GM12891 (cell line): ENCODE results near the gene SHROOM3.

Experiments
- DNase-seq: peaks from one replicate; pipeline ENCODE4 v3.0.0; 2011; ENCODE audit warnings: low spot score; ENCODE audit not compliant: insufficient read length
- FAIRE-seq: peaks from 2 replicates; lab custom pipeline; 2011; peaks lifted over from hg19 to GRCh38; lab: Jason Lieb, UNC
- PAX5 ChIP-seq: IDR thresholded peaks from 2 replicates; pipeline ENCODE4 v1.6.1; 2011; ENCODE audit warnings: low read length, moderate library complexity, mild to moderate bottlenecking; ENCODE audit not compliant: insufficient read depth, severe bottlenecking
- POLR2A ChIP-seq: IDR thresholded peaks from 2 replicates; pipeline ENCODE4 v1.6.1; 2011; ENCODE audit warnings: low read depth, low read length, control low read depth
- POLR2AphosphoS5 ChIP-seq: IDR thresholded peaks from 2 replicates; pipeline ENCODE4 v1.6.1; 2011; ENCODE audit warnings: low read depth, low read length, control low read depth
- POU2F2 ChIP-seq: IDR thresholded peaks from 2 replicates; pipeline ENCODE4 v1.6.1; 2011; ENCODE audit warnings: low read depth, mild to moderate bottlenecking, control low read depth, low read length, moderate library complexity
- SPI1 ChIP-seq: IDR thresholded peaks from 2 replicates; pipeline ENCODE4 v1.6.1; 2011; ENCODE audit warnings: low read depth, low read length, control low read depth
- TAF1 ChIP-seq: IDR thresholded peaks from 2 replicates; pipeline ENCODE4 v1.6.1; 2011; ENCODE audit warnings: low read depth, low read length, control low read depth

The SHROOM3 gene

GRCh38 chr4:76572224-76572623 is 137.2 kb downstream of the SHROOM3 start:
- no peak for DNase-seq
- FAIRE-seq, result no peak
- TF ChIP-seq POU2F2, result no peak
- TF ChIP-seq SPI1, result no peak
- TF ChIP-seq PAX5, result no peak
- TF ChIP-seq POLR2AphosphoS5, result no peak
- no peak for TF ChIP-seq TAF1
- no peak for TF ChIP-seq POLR2A

GRCh38 chr4:76576824-76577223 is 141.8 kb downstream of the SHROOM3 start:
- TF ChIP-seq TAF1, result no peak
- TF ChIP-seq SPI1, result no peak
- no peak for TF ChIP-seq PAX5
- TF ChIP-seq POLR2A, result no peak
- TF ChIP-seq POLR2AphosphoS5, result no peak
- no peak for TF ChIP-seq POU2F2
- FAIRE-seq, result no peak
- no peak for DNase-seq

GRCh38 chr4:76578002-76578560 is 143.1 kb downstream of the SHROOM3 start:
- no peak for TF ChIP-seq TAF1
- no peak for TF ChIP-seq POU2F2
- TF ChIP-seq PAX5, result no peak
- no peak for TF ChIP-seq SPI1
- TF ChIP-seq POLR2A, result no peak
- TF ChIP-seq POLR2AphosphoS5, result no peak
- no peak for FAIRE-seq
- no peak for DNase-seq

GRCh38 chr4:76579596-76580375 is 144.8 kb downstream of the SHROOM3 start:
- DNase-seq (no peak), FAIRE-seq (no peak)

GRCh38 chr4:76581077-76581962 is 146.3 kb downstream of the SHROOM3 start:
- FAIRE-seq (no peak), DNase-seq (no peak)
- TF ChIP-seq POLR2A, result no peak

More at GRCh38 chr4:76579596-76580375, 144.8 kb downstream of the SHROOM3 start:
- TF ChIP-seq TAF1, result no peak
- no peak for TF ChIP-seq PAX5

- no peak for DNase-seq
- no peak for FAIRE-seq
- TF ChIP-seq POU2F2 (no peak), TAF1 (no peak), POLR2A (no peak), PAX5 (no peak), POLR2AphosphoS5 (no peak), SPI1 (no peak)
Observed at GRCh38 chr4:76582074-76582816, 147.2 kb downstream of the SHROOM3 start.

GRCh38 chr4:76582817-76583087 is 147.7 kb downstream of the SHROOM3 start:
- DNase-seq, result no peak
- TF ChIP-seq TAF1, result no peak
- TF ChIP-seq POU2F2, result no peak
- no peak for TF ChIP-seq POLR2A
- TF ChIP-seq SPI1, result no peak
- no peak for TF ChIP-seq PAX5
- no peak for FAIRE-seq

- DNase-seq (no peak), FAIRE-seq (no peak)
- TF ChIP-seq POU2F2, result no peak
- TF ChIP-seq PAX5, result no peak
- TF ChIP-seq POLR2A, result no peak
- TF ChIP-seq POLR2AphosphoS5, result no peak
- TF ChIP-seq TAF1, result no peak
- no peak for TF ChIP-seq SPI1
Observed at GRCh38 chr4:76584241-76585152, 149.5 kb downstream of the SHROOM3 start.

GRCh38 chr4:76585272-76585671 is 150.2 kb downstream of the SHROOM3 start:
- FAIRE-seq (no peak), DNase-seq (no peak)
- TF ChIP-seq POU2F2, result no peak
- TF ChIP-seq SPI1, result no peak
- TF ChIP-seq PAX5, result no peak
- TF ChIP-seq POLR2A, result no peak
- no peak for TF ChIP-seq TAF1
- TF ChIP-seq POLR2AphosphoS5, result no peak
